A204.1 (cell line): ENCODE data around the gene ATP8B2.
"Not testable (repeated sequence)": the region's sequence is repeated elsewhere in the genome, so short reads cannot be mapped to it uniquely, and the experiment has no call there.

Experiments used
- FAIRE-seq: peaks from 2 replicates; lab custom pipeline; 2012; peaks lifted over from hg19 to GRCh38; lab: Jason Lieb, UNC

Gene ATP8B2

GRCh38 chr1:154324669-154325582 lies at the start of gene ATP8B2:
Gene ATP8B2, plus strand, starts transcription at chr1:154325525. Its CDS starts 2,617 bp downstream, at chr1:154328142.
- FAIRE-seq: no peak

GRCh38 chr1:154276797-154277196 lies 48.5 kb upstream of the ATP8B2 start:
- FAIRE-seq: no peak

- not testable (repeated sequence) for FAIRE-seq
These were observed 37.7 kb upstream of the ATP8B2 start for GRCh38 chr1:154287591-154287990.

GRCh38 chr1:154288661-154289060 lies 36.7 kb upstream of the ATP8B2 start:
- no peak for FAIRE-seq

- FAIRE-seq: no peak
These were observed 34.4 kb upstream of the ATP8B2 start for GRCh38 chr1:154290921-154291320.

- FAIRE-seq: no peak
These were observed 29.7 kb upstream of the ATP8B2 start for GRCh38 chr1:154295408-154296235.

- FAIRE-seq: no peak
These were observed 23.7 kb upstream of the ATP8B2 start for GRCh38 chr1:154301582-154301981.

GRCh38 chr1:154304664-154305337 lies 20.5 kb upstream of the ATP8B2 start:
- FAIRE-seq: no peak

- FAIRE-seq: no peak
These were observed 19.2 kb upstream of the ATP8B2 start for GRCh38 chr1:154306151-154306550.

GRCh38 chr1:154307670-154308270 lies 17.6 kb upstream of the ATP8B2 start:
- FAIRE-seq: not testable (repeated sequence)

- FAIRE-seq: not testable (repeated sequence)
These were observed 16.2 kb upstream of the ATP8B2 start for GRCh38 chr1:154309136-154309535.

GRCh38 chr1:154312229-154313065 lies 12.9 kb upstream of the ATP8B2 start:
- FAIRE-seq: not testable (repeated sequence)

GRCh38 chr1:154313066-154313356 lies 12.3 kb upstream of the ATP8B2 start:
- no peak for FAIRE-seq

GRCh38 chr1:154314226-154314625 lies 11.1 kb upstream of the ATP8B2 start:
- FAIRE-seq: not testable (repeated sequence)

- FAIRE-seq: no peak
These were observed 8.6 kb upstream of the ATP8B2 start for GRCh38 chr1:154316704-154317103.

- FAIRE-seq: no peak
These were observed 6.9 kb upstream of the ATP8B2 start for GRCh38 chr1:154318386-154318785.

- no peak for FAIRE-seq
These were observed 4.3 kb upstream of the ATP8B2 start, which contains the start of gene AQP10 for GRCh38 chr1:154320882-154321608. Gene AQP10, plus strand, starts transcription at chr1:154321093. Its CDS starts 63 bp downstream, at chr1:154321156.

- not testable (repeated sequence) for FAIRE-seq
These were observed 3.8 kb upstream of the ATP8B2 start for GRCh38 chr1:154321609-154321934.

- no peak for FAIRE-seq
These were observed 1.8 kb upstream of the ATP8B2 start for GRCh38 chr1:154323493-154323892.

GRCh38 chr1:154324241-154324640 lies 1.1 kb upstream of the ATP8B2 start:
- FAIRE-seq: no peak
